NCI-H1105 treated with DMSO at 0.1 percent for 48 hours (cell line): ENCODE measurements around the gene AGMO.

Experiments used
- DNase-seq: peaks from one replicate; lab custom pipeline; 2025; lab: John Stamatoyannopoulos, UW

Gene AGMO

GRCh38 chr7:15457990-15458955, 103.5 kb downstream of the AGMO start:
- no peak for DNase-seq

DNA sequence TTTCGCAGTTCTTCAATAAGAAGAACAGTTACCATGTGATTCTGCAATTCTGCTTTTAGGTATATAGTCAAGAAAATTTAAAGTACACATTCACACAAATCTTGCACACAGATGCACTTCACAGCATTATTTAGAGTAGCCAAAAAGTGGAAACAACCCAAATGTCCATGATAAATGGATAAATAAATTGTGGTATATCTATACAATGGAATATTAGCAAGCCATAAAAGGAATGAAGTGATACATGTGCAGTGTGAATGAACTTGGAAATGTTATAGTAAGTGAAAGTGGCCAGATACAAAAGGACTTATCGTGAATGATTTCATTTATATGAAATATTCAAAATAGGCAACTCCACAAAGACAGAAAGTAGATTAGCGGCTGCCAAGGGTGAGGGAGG, 109.1 kb downstream of the AGMO start:
- no peak for DNase-seq

- DNase-seq, result no peak
Measured at GRCh38 chr7:15446722-15447121, 115.1 kb downstream of the AGMO start.

- DNase-seq, result no peak
Measured at GRCh38 chr7:15446280-15446679, 115.5 kb downstream of the AGMO start.

DNA sequence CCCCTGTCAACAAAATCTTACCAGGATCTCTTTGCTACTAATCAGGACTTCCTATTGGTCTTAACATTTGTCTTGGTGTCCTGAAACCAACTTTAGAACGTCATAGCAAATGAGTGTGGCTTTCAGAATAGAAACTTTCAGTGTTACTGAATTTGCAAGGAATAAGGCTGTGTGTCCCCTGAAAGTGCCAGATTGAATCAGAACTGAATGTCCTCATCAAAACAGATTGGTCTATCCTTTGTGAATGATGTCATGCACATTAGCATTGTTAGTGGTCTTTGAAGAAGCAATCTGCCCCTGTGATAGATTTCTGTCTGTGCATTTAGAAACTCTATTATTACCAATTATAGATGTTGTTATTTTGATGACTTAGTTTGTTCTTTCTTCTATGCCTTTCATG, 119.9 kb downstream of the AGMO start:
- no peak for DNase-seq

DNA sequence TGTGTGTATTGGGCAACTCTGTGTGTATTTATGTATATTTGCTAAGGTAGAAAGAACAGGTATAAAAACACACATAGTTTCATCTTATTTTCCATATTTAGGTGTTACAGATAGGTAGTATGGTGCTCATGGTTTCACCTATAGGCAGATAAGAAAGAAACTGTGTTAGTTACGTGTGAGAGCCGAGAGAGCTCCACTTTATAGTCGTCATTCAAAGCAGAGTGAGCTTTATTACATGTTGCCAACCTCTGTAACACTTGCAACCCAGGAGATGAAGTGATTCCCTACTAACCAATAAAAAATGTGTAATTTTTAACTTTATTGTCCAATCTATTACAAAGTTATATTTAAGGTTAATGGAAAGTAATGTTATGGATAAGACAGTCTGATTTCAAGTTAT, 121.3 kb downstream of the AGMO start:
- no peak for DNase-seq

- DNase-seq, result no peak
Measured at GRCh38 chr7:15439853-15440252, 122.0 kb downstream of the AGMO start.

- DNase-seq, result peak; percentile 74
Measured at GRCh38 chr7:15433151-15433550, 128.7 kb downstream of the AGMO start.

- no peak for DNase-seq
Measured at GRCh38 chr7:15430911-15431310, 130.9 kb downstream of the AGMO start.

- DNase-seq, result no peak
Measured at GRCh38 chr7:15430191-15430590, 131.6 kb downstream of the AGMO start.

DNA sequence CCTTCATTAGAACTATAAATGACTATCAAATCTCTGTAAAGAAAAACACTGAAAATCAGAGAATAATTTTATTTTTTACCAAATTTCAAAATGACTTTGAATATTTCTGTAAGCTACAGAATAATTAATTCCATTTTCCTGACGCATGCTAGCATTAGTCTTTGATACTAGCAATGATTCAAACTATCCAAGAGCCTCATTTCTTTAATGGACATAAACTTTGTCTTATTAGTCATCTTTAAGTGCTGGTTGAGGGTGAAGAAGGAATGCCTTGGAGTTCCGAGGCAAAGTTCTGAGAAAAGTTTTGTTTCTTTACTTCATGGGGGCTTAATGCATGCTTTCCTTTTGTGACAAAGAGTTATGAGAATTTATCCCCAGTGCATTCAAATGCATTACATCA, 137.3 kb downstream of the AGMO start:
- DNase-seq, result no peak

GRCh38 chr7:15419596-15419995, 142.2 kb downstream of the AGMO start:
- no peak for DNase-seq

- DNase-seq, result no peak
Measured at GRCh38 chr7:15418264-15418663, 143.6 kb downstream of the AGMO start.

DNA sequence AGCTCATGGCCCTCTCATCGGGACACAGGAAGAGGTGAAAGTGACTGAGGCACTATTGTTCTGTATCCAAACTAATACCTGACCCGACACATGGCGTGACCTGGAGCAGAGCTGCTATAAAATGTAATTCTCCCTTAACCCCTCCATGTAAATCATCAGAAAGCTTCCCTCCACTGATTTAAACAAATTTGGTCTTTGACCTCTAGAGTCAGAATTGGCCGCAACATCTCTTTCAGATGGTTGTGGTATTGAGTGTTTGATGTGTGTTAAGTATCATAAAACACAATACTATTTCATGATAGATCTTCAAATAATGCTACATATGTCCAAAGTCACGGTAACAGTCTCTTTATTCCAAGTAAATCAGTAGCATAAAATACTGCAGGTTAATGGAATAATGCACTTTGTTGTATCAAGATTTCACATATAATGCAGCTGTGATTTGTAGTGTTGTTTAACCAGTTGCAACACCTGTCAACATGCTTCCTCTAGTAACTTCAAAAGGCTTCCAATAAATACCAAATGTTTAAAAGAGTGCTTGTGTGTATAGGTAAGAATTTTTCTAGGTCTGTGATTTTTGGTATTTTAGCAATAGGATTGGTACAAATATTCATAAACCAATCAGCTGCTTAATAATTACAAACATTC, 144.3 kb downstream of the AGMO start:
- DNase-seq, result no peak

- DNase-seq, result no peak
Measured at GRCh38 chr7:15411019-15411418, 150.8 kb downstream of the AGMO start.

- no peak for DNase-seq
Measured at GRCh38 chr7:15407910-15408309, 153.9 kb downstream of the AGMO start.

GRCh38 chr7:15403751-15404150, 158.1 kb downstream of the AGMO start:
- no peak for DNase-seq

GRCh38 chr7:15403315-15403714, 158.5 kb downstream of the AGMO start:
- no peak for DNase-seq

GRCh38 chr7:15402436-15403136, 159.2 kb downstream of the AGMO start:
- no peak for DNase-seq

- no peak for DNase-seq
Measured at GRCh38 chr7:15400440-15400839, 161.4 kb downstream of the AGMO start.

GRCh38 chr7:15399441-15399840, 162.4 kb downstream of the AGMO start:
- no peak for DNase-seq

GRCh38 chr7:15397922-15398760, 163.7 kb downstream of the AGMO start:
- DNase-seq, result no peak
